HL-60 (cell line): Measurements from ENCODE around the gene SRBD1.

Source experiments
- CTCF ChIP-seq: IDR thresholded peaks from one replicate; pipeline ENCODE4 v1.5.1; 2011; ENCODE audit warnings: low read length, control low read depth, inconsistent platforms; ENCODE audit not compliant: insufficient read depth
- GABPA ChIP-seq: IDR thresholded peaks from 2 replicates; pipeline ENCODE4 v1.6.1; 2012; ENCODE audit warnings: low read depth

- no peak for TF ChIP-seq CTCF
- no peak for TF ChIP-seq GABPA
Observed at GRCh38 chr2:45637440-45637839, 26.4 kb upstream of the SRBD1 start.
